ENCODE measurements around the gene MYO7A.
"Not testable (repeated sequence)": the region's sequence is repeated elsewhere in the genome, so short reads cannot be mapped to it uniquely, and the experiment has no call there.

Gene MYO7A

DNA sequence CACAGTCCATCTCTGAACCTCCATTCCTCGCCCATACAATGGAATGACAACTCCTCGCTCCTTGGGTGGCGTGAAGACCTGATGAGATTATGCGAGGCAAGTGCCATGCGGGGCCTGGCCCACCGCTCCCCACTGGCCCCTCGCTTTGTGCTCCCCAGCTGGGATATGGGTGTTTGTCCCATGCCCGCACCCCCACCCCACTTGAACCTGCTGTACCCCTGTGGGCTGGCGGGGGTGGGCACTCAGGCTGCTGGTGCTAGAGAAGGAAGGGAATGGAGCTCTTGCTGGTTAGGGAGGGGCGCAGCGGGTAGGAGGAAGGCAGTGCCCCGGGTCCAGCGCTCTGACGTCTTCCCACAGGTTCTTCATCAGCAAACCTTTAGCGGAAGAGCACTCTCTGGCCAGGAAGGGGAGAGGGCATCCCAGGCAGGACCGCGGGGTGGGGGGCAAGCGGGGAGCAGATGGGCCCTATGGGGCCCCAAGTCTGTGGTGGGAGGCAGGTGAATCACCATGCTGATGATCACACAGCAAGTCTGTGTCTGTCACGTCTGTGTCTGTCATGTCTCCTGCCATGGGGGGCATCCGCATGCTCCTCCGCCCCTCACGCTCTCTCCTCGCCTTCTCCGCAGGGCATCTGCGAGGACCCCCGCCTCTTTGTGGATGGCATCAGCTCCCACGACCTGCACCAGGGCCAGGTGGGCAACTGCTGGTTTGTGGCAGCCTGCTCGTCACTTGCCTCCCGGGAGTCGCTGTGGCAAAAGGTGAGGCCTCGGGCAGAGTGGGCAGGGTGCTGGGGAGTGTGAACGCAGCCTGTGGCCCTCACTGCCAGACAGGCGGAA, 34.8 kb upstream of the MYO7A start:
- DNase-seq (ENCODE audit: low read depth in 3 of 3): no peak

GRCh38 chr11:77093987-77094840, 33.8 kb upstream of the MYO7A start:
- no peak for DNase-seq (ENCODE audit: low read depth in 3 of 3)

DNA sequence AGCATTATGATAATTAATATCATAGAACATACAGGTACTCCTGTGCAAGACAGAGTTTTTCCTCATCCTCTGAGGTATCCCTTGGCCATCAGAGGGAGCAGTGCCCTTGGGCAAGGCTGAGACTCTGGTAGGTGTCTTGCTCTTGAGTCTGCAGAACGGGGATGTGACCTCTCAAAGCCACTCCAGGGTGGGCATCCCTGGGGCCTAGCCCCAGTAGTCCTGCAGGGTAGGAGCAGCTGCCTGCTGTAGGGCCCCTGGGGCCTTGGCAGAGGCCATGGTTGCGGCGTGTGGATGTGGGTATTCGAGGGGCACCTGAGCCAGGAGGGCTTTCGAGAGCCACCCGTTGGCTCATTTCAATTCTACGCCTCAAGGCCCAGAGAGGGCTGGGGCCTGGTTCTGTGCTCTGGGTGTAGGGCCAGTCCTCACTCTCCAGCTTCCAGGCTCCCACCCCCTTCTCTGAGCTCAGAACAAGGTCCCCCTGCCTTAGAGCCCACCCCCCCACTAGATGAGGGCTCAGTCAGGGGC, 33.1 kb upstream of the MYO7A start:
- DNase-seq (ENCODE audit: low read depth in 3 of 3): no peak

GRCh38 chr11:77095551-77096490, 32.2 kb upstream of the MYO7A start:
- no peak for DNase-seq (ENCODE audit: low read depth in 3 of 3)

- DNase-seq (ENCODE audit: low read depth in 3 of 3): no peak
Observed at GRCh38 chr11:77096591-77097019, 31.4 kb upstream of the MYO7A start.

DNA sequence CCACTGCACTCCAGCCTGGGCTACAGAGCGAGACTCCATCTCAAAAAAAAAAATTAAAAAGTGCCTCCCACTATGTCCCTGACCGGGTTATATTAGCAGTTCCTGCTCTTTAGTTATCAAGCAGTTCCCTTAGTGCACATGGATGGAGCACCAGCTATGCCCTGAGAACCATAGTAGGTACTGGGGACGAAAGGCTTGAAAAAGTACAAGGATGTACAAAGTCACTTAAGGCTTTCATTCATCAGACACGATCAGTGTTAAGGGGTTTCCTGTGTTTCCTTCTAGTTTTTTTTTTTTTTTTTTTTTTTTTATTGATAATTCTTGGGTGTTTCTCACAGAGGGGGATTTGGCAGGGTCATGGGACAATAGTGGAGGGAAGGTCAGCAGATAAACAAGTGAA, 30.9 kb upstream of the MYO7A start:
- DNase-seq (ENCODE audit: low read depth in 3 of 3): not testable (repeated sequence)

DNA sequence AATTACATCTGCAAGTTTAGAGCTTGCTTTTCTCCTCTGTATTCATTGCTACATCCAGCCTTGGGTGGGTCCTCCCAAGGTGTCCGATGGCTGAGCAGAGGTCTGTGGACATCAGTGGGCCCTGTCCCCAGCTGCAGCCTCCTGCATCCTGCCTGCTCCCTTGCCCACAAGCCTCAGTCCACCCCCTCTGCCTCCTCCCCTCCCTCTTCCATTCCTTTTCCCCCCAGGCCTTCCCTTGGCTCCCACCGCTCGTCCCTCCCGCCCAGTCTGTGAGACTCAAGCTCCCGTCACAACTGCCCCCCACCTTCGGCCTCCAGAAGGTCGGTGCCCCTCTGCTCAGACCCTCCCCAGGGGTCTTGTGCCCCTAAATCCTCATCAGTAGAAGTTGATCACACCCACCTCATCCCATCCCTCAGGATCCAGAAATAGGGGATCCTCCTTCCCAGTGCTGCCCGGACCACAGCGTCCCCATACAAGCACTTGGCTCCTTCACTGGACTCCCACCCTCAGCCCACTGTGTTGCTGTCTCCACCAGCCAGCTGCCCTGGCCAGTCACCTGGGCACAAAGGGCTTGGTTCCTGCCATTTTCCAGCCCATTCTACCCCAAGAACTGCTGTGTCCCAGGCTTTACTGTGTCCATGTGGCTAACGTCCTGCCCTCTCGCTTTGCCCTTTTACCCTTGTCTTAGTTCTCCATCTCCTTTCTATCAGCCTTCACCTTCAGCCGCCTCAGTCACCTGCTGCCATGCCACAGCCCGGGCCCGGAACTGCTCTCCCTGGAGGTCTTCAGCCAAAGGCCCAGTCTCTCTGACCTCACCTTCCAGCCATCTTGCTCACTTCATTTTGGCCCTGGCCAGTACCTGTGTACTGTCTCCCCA, 27.6 kb upstream of the MYO7A start:
- no peak for DNase-seq (ENCODE audit: low read depth in 3 of 3)

- no peak for DNase-seq (ENCODE audit: low read depth in 3 of 3)
Observed at GRCh38 chr11:77101043-77101537, 27.0 kb upstream of the MYO7A start.

GRCh38 chr11:77102246-77103210, 25.5 kb upstream of the MYO7A start, which contains the start of gene OMP:
Gene OMP, plus strand, starts transcription at chr11:77102840. Its CDS starts 0 bp downstream, at chr11:77102840.
- DNase-seq (ENCODE audit: low read depth in 3 of 3): no peak

- DNase-seq (ENCODE audit: low read depth in 3 of 3): no peak
Observed at GRCh38 chr11:77103319-77103718, 24.7 kb upstream of the MYO7A start.

DNA sequence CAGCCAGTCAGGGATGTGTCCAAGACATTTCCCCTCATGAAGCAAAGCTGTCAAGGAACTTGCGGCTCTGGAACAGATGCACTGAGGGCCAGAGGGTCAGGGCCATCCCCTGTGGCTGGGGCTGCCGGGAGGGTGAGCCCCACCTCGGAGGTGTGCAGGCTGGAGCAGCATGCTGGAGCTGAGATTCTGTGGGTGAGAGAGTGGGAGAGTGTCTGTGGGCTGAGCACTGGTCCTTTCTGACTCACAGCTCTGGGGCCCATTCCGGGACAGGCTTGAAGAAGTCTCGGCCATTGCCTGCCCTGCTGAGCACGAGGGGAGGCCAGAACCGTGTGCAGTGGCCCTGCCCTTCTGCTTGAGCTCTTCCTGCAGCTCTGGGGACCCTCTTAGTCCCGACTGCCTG, 23.3 kb upstream of the MYO7A start:
- no peak for DNase-seq (ENCODE audit: low read depth in 3 of 3)

DNA sequence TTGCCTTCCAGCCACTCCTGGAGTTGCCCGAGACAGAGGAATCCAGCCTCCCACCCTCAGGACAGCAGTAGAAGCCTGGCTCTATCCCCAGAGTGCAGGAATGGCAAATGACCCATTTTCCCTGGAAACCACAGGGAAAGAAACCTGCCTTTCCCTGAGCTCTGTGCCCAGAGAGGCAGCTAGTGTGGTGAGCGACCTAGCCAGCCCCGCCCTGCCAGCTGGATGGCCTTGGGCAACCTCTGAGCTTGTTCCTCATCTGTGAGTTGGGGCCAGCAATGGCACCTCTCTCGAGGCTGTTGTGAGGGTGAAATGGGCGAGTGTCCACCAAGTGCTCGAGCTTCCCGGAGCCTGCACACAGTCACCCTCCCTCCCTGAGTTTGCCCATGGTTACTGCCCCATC, 21.7 kb upstream of the MYO7A start:
- DNase-seq (ENCODE audit: low read depth in 3 of 3): no peak

GRCh38 chr11:77106759-77107158, 21.3 kb upstream of the MYO7A start:
- DNase-seq (ENCODE audit: low read depth in 3 of 3): no peak

GRCh38 chr11:77107950-77108349, 20.1 kb upstream of the MYO7A start:
- DNase-seq (ENCODE audit: low read depth in 3 of 3): no peak

- no peak for DNase-seq (ENCODE audit: low read depth in 3 of 3)
Observed at GRCh38 chr11:77108436-77108835, 19.6 kb upstream of the MYO7A start.

DNA sequence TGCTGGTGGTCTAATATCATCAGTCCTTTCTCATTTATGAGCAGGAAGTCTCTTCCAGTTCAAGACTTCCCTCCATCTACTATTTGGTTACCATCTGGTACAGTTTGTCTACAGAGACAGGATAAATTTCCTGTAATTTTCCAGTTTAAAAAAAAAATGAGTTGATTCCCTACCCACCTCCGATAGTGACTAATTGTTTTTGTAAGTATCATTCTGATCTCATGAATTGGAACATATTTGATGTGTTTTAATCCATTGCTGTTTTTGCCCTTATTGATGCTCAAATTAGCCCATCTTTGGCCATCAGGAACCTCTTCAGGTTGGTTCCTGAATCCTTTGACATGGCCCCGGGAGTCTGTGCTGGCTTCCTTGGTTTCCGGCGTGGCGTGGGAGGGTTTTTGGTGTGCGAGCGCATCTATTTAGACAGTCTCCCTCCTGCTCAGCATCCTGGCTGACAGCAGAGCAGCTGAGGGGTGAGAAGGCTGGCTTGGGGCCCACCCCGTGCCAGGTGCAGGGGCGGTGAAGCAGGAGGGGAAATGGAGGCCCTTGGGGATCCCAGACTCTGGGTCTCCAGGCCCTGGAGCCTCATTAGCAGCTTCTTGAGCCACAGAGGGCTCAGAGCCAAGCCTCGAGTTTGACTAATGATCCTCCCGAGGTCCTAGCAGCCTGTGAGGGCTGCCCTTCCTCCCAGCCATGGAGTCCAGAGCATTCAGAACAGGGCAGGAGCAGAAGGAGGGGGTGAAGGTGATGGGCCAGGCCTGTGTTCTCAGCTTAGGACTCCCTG, 18.6 kb upstream of the MYO7A start:
- DNase-seq (ENCODE audit: low read depth in 3 of 3): no peak

GRCh38 chr11:77110836-77111235, 17.2 kb upstream of the MYO7A start:
- DNase-seq (ENCODE audit: low read depth in 3 of 3): no peak

DNA sequence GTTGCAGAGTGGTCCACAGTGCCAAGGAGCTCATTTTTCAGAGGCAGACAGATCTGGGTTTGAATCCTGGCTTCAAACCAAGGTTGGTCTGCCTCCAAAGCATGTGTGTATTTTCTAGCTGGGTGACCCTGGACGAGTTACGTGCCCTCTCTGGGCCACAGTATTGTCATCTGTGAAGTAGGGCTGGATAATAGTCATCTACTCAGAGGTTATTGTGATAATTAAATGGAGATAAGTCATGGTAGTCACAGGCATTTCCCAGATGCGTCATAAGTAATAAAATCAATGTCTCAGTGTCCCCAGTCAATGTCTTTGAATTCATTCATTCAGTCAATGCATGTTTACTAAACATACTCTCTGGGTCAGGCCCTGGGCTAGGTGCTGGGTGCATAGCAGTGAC, 16.8 kb upstream of the MYO7A start:
- DNase-seq (ENCODE audit: low read depth in 3 of 3): no peak
